Measurements from ENCODE around the gene PCID2. TPM values are rescaled to one million over a fixed set of nuclear protein-coding genes. Genes with fewer than 3 reads are reported as not detected.

PCID2 gene
- total and polyA plus RNA-seq, 2 of the 13 experiments (the other 11 are each of a cell fraction or from before 2014, with no cell fraction given), result 65.0 to 111 TPM

DNA sequence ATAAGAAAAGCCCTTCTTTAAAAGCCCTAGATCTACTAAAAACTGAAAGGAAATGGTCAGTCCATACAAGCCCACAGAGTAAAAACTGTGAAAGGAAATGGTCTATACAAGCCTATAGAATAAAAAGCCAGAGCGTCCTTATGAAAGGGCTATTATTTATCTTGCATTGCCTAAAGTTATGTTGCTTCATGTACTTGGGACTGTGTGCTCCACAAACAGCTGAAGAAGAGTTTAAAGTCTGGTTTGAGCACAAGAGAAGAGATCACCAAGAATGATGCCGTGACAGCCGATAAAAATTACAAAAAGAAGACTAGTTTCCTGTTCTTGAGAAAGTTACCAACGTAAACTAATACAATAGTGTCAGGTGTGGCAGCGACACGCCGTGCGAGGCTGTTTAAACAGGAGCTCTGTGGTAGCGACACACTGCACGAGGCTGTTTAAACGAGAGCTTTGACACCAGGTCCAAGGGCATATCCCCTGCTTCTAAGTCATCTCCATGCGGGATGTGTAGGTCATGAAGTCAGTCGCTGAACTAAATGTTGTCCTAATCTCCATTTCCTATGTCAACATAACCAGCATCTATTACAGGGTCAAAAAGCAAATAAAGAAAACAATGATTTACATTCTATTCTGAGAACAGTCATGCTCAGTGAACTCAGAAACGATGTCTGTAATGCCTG lies 24.9 kb downstream of the PCID2 start (continued):
- TF ChIP-seq ZNF775 (CRISPR knock-in tag; IDR thresholded peaks at IDR 0.05; ENCODE audit: borderline replicate concordance) (no peak), ZNF766 (CRISPR knock-in tag; IDR thresholded peaks at IDR 0.05; ENCODE audit: borderline replicate concordance) (no peak), ELF4 (CRISPR knock-in tag; IDR thresholded peaks at IDR 0.05; ENCODE audit: borderline replicate concordance) (peak; percentile 50; the same call in 1 of the 2 replicates), NR1H2 (CRISPR knock-in tag; IDR thresholded peaks at IDR 0.05; ENCODE audit: borderline replicate concordance, low read depth) (no peak), ZNF138 (CRISPR knock-in tag; IDR thresholded peaks at IDR 0.05; ENCODE audit: low read depth) (no peak), ZNF670 (CRISPR knock-in tag; IDR thresholded peaks at IDR 0.05; ENCODE audit: borderline replicate concordance) (no peak), ZNF343 (CRISPR knock-in tag; IDR thresholded peaks at IDR 0.05) (no peak), MEIS1 (CRISPR knock-in tag; IDR thresholded peaks at IDR 0.05; ENCODE audit: borderline replicate concordance) (peak; percentile 42; the same call in 1 of the 2 replicates), REPIN1 (CRISPR knock-in tag; IDR thresholded peaks at IDR 0.05; ENCODE audit: borderline replicate concordance, low read depth) (no peak), AGO2 (optimal IDR thresholded peaks at IDR 0.05; ENCODE audit: low read depth, low read length) (no peak), ZEB1 (IDR thresholded peaks at IDR 0.05; ENCODE audit: insufficient replicate concordance, low read depth) (peak; percentile 29), ZBTB38 (CRISPR knock-in tag; IDR thresholded peaks at IDR 0.05) (peak; percentile 75), ZNF136 (CRISPR knock-in tag; IDR thresholded peaks at IDR 0.05; ENCODE audit: low read depth) (0 out of 2 replicates have a peak, but pooled peaks have one; percentile 19), STAT5B (CRISPR knock-in tag; IDR thresholded peaks at IDR 0.05) (no peak)
- TF ChIP-seq, protein P1, sequence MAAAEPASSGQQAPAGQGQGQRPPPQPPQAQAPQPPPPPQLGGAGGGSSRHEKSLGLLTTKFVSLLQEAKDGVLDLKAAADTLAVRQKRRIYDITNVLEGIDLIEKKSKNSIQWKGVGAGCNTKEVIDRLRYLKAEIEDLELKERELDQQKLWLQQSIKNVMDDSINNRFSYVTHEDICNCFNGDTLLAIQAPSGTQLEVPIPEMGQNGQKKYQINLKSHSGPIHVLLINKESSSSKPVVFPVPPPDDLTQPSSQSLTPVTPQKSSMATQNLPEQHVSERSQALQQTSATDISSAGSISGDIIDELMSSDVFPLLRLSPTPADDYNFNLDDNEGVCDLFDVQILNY (CRISPR knock-in tag; conservative IDR thresholded peaks at IDR 0.05), result no peak
- TF ChIP-seq, protein P2, sequence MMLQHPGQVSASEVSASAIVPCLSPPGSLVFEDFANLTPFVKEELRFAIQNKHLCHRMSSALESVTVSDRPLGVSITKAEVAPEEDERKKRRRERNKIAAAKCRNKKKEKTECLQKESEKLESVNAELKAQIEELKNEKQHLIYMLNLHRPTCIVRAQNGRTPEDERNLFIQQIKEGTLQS (CRISPR knock-in tag; IDR thresholded peaks at IDR 0.05), result no peak
- TF ChIP-seq, protein P3, sequence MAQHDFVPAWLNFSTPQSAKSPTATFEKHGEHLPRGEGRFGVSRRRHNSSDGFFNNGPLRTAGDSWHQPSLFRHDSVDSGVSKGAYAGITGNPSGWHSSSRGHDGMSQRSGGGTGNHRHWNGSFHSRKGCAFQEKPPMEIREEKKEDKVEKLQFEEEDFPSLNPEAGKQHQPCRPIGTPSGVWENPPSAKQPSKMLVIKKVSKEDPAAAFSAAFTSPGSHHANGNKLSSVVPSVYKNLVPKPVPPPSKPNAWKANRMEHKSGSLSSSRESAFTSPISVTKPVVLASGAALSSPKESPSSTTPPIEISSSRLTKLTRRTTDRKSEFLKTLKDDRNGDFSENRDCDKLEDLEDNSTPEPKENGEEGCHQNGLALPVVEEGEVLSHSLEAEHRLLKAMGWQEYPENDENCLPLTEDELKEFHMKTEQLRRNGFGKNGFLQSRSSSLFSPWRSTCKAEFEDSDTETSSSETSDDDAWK (CRISPR knock-in tag; IDR thresholded peaks at IDR 0.05), result no peak
- TF ChIP-seq, protein P4, sequence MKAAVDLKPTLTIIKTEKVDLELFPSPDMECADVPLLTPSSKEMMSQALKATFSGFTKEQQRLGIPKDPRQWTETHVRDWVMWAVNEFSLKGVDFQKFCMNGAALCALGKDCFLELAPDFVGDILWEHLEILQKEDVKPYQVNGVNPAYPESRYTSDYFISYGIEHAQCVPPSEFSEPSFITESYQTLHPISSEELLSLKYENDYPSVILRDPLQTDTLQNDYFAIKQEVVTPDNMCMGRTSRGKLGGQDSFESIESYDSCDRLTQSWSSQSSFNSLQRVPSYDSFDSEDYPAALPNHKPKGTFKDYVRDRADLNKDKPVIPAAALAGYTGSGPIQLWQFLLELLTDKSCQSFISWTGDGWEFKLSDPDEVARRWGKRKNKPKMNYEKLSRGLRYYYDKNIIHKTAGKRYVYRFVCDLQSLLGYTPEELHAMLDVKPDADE (CRISPR knock-in tag; IDR thresholded peaks at IDR 0.05), result no peak
- TF ChIP-seq, protein P5, sequence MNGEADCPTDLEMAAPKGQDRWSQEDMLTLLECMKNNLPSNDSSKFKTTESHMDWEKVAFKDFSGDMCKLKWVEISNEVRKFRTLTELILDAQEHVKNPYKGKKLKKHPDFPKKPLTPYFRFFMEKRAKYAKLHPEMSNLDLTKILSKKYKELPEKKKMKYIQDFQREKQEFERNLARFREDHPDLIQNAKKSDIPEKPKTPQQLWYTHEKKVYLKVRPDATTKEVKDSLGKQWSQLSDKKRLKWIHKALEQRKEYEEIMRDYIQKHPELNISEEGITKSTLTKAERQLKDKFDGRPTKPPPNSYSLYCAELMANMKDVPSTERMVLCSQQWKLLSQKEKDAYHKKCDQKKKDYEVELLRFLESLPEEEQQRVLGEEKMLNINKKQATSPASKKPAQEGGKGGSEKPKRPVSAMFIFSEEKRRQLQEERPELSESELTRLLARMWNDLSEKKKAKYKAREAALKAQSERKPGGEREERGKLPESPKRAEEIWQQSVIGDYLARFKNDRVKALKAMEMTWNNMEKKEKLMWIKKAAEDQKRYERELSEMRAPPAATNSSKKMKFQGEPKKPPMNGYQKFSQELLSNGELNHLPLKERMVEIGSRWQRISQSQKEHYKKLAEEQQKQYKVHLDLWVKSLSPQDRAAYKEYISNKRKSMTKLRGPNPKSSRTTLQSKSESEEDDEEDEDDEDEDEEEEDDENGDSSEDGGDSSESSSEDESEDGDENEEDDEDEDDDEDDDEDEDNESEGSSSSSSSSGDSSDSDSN (CRISPR knock-in tag; IDR thresholded peaks at IDR 0.05), result no peak
- TF ChIP-seq, protein P6, sequence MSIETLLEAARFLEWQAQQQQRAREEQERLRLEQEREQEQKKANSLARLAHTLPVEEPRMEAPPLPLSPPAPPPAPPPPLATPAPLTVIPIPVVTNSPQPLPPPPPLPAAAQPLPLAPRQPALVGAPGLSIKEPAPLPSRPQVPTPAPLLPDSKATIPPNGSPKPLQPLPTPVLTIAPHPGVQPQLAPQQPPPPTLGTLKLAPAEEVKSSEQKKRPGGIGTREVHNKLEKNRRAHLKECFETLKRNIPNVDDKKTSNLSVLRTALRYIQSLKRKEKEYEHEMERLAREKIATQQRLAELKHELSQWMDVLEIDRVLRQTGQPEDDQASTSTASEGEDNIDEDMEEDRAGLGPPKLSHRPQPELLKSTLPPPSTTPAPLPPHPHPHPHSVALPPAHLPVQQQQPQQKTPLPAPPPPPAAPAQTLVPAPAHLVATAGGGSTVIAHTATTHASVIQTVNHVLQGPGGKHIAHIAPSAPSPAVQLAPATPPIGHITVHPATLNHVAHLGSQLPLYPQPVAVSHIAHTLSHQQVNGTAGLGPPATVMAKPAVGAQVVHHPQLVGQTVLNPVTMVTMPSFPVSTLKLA (IDR thresholded peaks at IDR 0.05), result peak; percentile 53; the same call in 1 of the 2 replicates

Measured in HepG2 (cell line).